ENCODE results near the gene IL36B.

IL36B gene

DNA sequence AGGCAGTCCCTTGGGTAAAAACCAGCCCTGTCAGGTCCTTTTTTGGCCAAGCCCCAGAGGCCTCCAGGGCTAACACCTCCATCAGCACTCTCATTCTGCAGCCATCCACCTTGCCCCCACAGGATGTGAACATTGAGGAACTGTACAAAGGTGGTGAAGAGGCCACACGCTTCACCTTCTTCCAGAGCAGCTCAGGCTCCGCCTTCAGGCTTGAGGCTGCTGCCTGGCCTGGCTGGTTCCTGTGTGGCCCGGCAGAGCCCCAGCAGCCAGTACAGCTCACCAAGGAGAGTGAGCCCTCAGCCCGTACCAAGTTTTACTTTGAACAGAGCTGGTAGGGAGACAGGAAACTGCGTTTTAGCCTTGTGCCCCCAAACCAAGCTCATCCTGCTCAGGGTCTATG, 22.4 kb upstream of the IL36B start:
- TF ChIP-seq, protein P1, sequence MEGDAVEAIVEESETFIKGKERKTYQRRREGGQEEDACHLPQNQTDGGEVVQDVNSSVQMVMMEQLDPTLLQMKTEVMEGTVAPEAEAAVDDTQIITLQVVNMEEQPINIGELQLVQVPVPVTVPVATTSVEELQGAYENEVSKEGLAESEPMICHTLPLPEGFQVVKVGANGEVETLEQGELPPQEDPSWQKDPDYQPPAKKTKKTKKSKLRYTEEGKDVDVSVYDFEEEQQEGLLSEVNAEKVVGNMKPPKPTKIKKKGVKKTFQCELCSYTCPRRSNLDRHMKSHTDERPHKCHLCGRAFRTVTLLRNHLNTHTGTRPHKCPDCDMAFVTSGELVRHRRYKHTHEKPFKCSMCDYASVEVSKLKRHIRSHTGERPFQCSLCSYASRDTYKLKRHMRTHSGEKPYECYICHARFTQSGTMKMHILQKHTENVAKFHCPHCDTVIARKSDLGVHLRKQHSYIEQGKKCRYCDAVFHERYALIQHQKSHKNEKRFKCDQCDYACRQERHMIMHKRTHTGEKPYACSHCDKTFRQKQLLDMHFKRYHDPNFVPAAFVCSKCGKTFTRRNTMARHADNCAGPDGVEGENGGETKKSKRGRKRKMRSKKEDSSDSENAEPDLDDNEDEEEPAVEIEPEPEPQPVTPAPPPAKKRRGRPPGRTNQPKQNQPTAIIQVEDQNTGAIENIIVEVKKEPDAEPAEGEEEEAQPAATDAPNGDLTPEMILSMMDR (IDR thresholded peaks at IDR 0.05), result no peak

DNA sequence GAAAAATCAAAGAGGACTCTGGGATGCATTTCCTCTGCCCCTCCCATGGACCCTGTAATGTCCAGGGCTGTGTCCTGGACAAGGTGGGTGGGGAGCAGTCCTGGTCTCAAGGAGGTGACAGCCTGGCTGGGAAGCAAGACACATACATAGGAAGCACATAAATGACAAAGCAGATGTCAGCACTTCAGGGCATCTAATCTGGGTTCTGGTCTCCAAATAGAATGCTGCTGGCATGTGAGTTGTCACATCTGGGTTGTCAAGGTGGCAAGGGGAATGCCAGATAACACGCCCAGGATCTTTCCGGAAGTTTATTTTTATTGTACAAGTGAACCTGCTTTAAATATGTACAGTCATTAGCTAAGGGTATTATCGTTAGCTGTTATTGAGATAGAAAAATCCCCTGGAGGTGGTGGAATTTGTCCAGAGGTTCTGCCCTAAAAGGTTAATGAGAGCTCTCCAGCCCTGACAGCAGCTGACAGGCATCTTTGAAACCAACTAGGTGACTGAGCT, 20.7 kb upstream of the IL36B start:
- DNase-seq (ENCODE audit: low spot score), result no peak
- TF ChIP-seq, protein P1 (IDR thresholded peaks at IDR 0.05), result no peak
- Histone ChIP-seq H3K4me3 (no peak overlapping the region), H3K27ac (no peak overlapping the region)

More for the DNA sequence above, 22.4 kb upstream of the IL36B start:
- no peak overlapping the region for H3K27ac ChIP-seq
- H3K4me3 ChIP-seq, result no peak overlapping the region
- DNase-seq (ENCODE audit: low spot score), result no peak

DNA sequence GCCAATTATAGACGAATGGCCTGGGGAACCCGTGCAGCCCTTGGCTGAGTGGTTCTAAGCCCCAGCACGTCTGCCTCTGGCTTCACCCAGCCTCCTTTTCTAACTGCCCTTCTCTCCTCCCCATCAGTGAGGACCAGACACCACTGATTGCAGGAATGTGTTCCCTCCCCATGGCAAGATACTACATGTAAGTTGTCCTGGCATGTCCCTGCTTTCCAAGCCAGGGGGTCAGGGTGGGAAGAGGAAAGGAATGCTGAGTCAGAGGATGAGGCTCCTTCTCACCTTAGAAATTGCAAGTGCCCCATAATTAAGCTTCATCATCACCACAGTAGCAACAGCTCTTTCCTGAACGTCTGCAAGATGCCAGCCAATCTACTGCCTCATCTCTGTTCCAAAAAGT, 19.9 kb upstream of the IL36B start:
- H3K27ac ChIP-seq, result no peak overlapping the region
- no peak overlapping the region for H3K4me3 ChIP-seq
- TF ChIP-seq, protein P1 (IDR thresholded peaks at IDR 0.05), result no peak
- no peak for DNase-seq (ENCODE audit: low spot score)

DNA sequence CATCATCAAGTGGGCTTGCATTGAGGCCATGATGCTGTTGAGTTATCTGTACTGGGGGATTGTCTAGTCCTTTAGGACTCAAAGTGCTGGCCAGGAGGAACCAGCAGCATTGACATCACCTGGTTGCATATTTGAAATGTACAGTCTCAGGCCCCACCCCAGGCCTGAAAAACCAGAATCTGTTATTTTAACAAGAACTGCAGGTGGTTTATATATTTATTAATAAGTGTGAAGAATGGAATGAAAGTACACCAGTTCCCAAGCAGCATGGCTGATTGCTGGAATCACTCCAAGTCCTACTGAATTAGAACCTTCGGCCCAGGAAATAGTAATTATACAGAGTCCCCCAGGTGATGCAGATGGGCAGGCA, 17.9 kb upstream of the IL36B start:
- Histone ChIP-seq H3K4me3 (no peak overlapping the region), H3K27ac (no peak overlapping the region)
- DNase-seq (ENCODE audit: low spot score), result no peak
- TF ChIP-seq, protein P1 (IDR thresholded peaks at IDR 0.05), result no peak

DNA sequence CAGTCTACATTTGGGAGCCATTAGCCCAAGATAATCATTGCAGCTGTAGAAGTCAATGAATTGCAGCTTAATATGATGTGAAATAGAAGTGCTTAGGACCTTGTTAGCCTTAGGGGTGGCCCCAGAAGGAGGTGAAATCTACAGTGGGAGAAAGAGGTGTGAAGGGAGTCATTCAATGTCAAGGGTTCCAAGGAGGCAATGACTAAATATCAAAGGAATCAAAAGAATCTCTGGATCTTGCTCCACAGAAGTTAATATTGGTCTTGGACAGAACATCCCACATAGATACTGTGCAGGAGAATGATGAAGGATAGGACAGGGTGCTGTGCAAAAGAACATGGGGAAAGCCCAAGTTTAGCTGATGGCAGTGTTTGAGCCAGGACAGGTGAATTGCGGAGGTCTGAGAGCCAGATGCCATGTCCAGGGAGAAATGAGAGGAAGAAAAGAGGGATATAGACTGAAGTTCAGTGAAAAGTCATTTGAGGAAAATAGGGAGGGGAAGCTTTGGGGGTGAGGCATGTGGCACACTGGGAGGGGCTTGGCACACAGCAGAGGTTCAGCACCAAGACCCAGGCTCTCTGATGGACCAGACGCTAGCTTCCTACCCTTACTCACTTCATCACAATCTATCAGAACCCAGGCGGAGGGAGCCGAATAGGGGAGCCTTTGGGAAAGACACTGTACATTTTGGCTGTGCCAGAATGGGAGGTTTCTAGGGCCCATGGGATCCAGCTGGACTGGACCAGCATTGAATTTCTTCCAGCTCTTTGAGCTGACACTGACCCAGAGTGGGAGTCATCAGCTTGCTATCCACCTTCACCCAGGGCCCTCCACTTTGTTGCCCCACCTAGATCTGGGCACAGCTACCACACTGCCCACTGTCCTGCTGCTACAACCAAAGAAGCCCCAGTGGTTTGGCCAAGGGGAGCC, 17.3 kb upstream of the IL36B start:
- no peak overlapping the region for H3K27ac ChIP-seq
- DNase-seq (ENCODE audit: low spot score), result no peak

DNA sequence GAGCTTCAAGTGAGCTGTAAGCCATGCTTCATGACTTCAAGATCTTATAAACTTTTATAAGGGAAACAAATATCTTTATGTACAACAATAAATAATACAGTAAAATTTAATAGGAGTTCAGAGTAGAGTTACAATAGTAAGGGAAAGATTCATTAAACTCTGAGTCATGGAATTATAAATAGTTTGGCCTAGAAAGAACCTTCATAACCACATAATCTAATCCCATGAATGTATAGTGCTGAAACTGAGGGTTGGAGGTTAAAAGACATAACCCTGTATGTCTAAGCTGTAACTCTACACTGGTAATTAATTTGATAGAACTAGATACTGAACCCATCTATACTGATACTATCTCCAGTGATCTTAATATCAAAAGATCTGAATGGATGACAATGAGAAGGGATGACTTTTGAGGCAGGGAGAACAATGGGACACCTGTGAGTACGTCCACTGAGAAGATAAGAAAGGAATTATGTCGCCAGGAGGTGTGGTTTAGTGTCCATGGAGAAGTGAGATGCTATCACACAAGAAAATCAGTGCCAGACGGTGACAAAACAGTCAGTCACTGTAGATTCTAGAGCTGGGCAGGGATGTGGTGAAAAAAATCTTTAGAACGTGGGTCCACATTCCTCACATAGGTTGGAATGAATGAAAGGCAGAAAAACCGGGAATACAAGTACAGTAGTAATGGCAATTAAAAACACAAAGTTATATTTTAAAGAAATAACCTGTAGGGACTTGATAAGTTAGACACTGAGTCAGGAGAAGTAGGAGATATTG, 16.2 kb upstream of the IL36B start:
- no peak overlapping the region for H3K27ac ChIP-seq
- no peak overlapping the region for H3K4me3 ChIP-seq
- DNase-seq (ENCODE audit: low spot score), result no peak
- TF ChIP-seq, protein P1 (IDR thresholded peaks at IDR 0.05), result no peak

More for the DNA sequence above, 17.3 kb upstream of the IL36B start:
- H3K4me3 ChIP-seq, result no peak overlapping the region
- TF ChIP-seq, protein P1 (IDR thresholded peaks at IDR 0.05), result no peak

All from coronary artery (tissue), 2 donors.